Transverse colon (tissue), 4 donors: Measurements from ENCODE around the gene CERKL. TPM values are rescaled to one million over a fixed set of nuclear protein-coding genes. Genes with fewer than 3 reads are reported as not detected.

Experiments
- DNase-seq: peaks from one replicate; pipeline ENCODE4 v3.0.0-alpha.2; 2019
- H3K27ac ChIP-seq, 4 donors: fragments of 200-600 bp; sonication (generic); 2 replicates each; pipeline ENCODE4 v1.5.1; 2016 to 2018; ENCODE audit warnings: inconsistent platforms in 4 of 4
- H3K27me3 ChIP-seq: fragments of 200-600 bp; sonication (generic); 2 replicates; pipeline ENCODE4 v1.5.1; 2017; ENCODE audit warnings: inconsistent platforms
- H3K36me3 ChIP-seq, 4 donors: fragments of 200-600 bp; sonication (generic); 2 replicates each; pipeline ENCODE4 v1.5.1; 2017 to 2019; ENCODE audit warnings: inconsistent platforms in 4 of 4
- H3K4me1 ChIP-seq, 4 donors: fragments of 200-600 bp; sonication (generic); 2 replicates each; pipeline ENCODE4 v1.5.1; 2017 to 2020; ENCODE audit warnings: inconsistent platforms in 4 of 4
- H3K4me3 ChIP-seq, 4 donors: fragments of 200-600 bp; sonication (generic); 1 replicate in 1 of 4; 2 replicates in 3 of 4; pipeline versions ENCODE4 v1.5.1 to v1.6.1; 2017 to 2019; ENCODE audit warnings: inconsistent platforms in 4 of 4
- H3K9me3 ChIP-seq, 2 donors: fragments of 200-600 bp; sonication (generic); 2 replicates each; pipeline ENCODE4 v1.5.1; 2017 to 2019; ENCODE audit warnings: inconsistent platforms in 2 of 2
- CTCF ChIP-seq, 5 experiments: fragments of 200-600 bp in 3 of 5; fragments of 450-650 bp in 2 of 5; sonication (generic) in 3 of 5; IDR thresholded peaks; 1 replicate in 2 of 5; 2 replicates in 3 of 5; pipeline ENCODE4 v1.5.1; 2016 to 2017; ENCODE audit warnings: antibody characterized with exemption in 5 of 5, inconsistent platforms in 3 of 5, mild to moderate bottlenecking in 2 of 5, moderate library complexity in 1 of 5
- EP300 ChIP-seq: sonication (generic); formaldehyde crosslinking; IDR thresholded peaks from one replicate; pipeline ENCODE4 v1.6.1; 2017; ENCODE audit warnings: antibody characterized with exemption, low read depth
- POLR2A ChIP-seq: fragments of 450-650 bp; IDR thresholded peaks from one replicate; pipeline ENCODE4 v1.6.1; 2016; ENCODE audit warnings: antibody characterized with exemption, mild to moderate bottlenecking, moderate library complexity
- POLR2AphosphoS5 ChIP-seq, 3 donors: sonication (generic); formaldehyde crosslinking; IDR thresholded peaks; one replicate each; pipeline ENCODE4 v1.6.1; 2016; ENCODE audit warnings: antibody characterized with exemption in 3 of 3
- WGBS, 2 donors: methylation state at CpG; one replicate each; pipeline ENCODE4 v1.1.5; 2018; ENCODE audit warnings: low coverage in 1 of 2; 5-methylcytosine and 5-hydroxymethylcytosine counted together
- in situ Hi-C, 4 donors: fragments of 200-750 bp; cut with MboI; loops; one replicate each; pipeline versions ENCODE4 v1.15.0 to v1.15.1; 2017; ENCODE audit warnings: low sequenced_read_pairs in 3 of 4, low pct_ligation_motif_present in 1 of 4, low pct_unique_long_range_greater_than_20kb in 1 of 4
- intact Hi-C: fragments of 100-400 bp; cut with DNase I; formaldehyde crosslinking; loops from one replicate; pipeline ENCODE4 v1.15.1; 2023; ENCODE audit warnings: low total_unique reads
- total RNA-seq, 4 donors: library from RNA; depleted of rRNA; stranded (reverse); fragments of >200 nt; gene quantifications; one replicate each; pipeline ENCODE4 v1.1.0, GENCODE V29; 2016

CERKL gene
- total RNA-seq, 4 donors from 2014 or later: 0.32 TPM; not detected in 3

GRCh38 chr2:181515719-181516118, 141.2 kb downstream of the CERKL start:
- no peak for DNase-seq
- in situ Hi-C loops (no loop called here), intact Hi-C loops (no loop called here)
- no peaks in the 10 kb centered on the region for H3K36me3 ChIP-seq
- no peaks in the 10 kb centered on the region for H3K9me3 ChIP-seq
- no peaks in the 10 kb centered on the region for H3K4me1 ChIP-seq
- no peaks in the 10 kb centered on the region for H3K27me3 ChIP-seq
- TF ChIP-seq POLR2A: no peak
- TF ChIP-seq POLR2AphosphoS5 (IDR thresholded peaks at IDR 0.05): no peak
- no peak for TF ChIP-seq EP300
- no peak for TF ChIP-seq CTCF (IDR thresholded peaks at IDR 0.05)
- H3K4me3 ChIP-seq: no peak overlapping the region
- no peak overlapping the region for H3K27ac ChIP-seq
- WGBS, 2 donors: 33 to 48% methylated on average over 1 to 3 of the region's 3 CpGs

GRCh38 chr2:181500201-181500600, 156.7 kb downstream of the CERKL start:
- Histone ChIP-seq H3K27me3 (no peaks in the 10 kb centered on the region), H3K36me3 (no peaks in the 10 kb centered on the region), H3K27ac (no peak overlapping the region), H3K9me3 (no peaks in the 10 kb centered on the region), H3K4me3 (no peak overlapping the region), H3K4me1 (no peaks in the 10 kb centered on the region)
- no peak for DNase-seq
- TF ChIP-seq POLR2A: no peak
- no peak for TF ChIP-seq EP300
- no peak for TF ChIP-seq POLR2AphosphoS5 (IDR thresholded peaks at IDR 0.05)
- TF ChIP-seq CTCF (IDR thresholded peaks at IDR 0.05): no peak
- in situ Hi-C loops: no loop called here
- 60 to 92% methylated on average over 1 to 4 of the region's 4 CpGs for WGBS, 2 donors
- intact Hi-C loops: no loop called here

- Histone ChIP-seq H3K4me1 (no peaks in the 10 kb centered on the region), H3K36me3 (no peaks in the 10 kb centered on the region), H3K4me3 (no peak overlapping the region), H3K27ac (no peak overlapping the region), H3K9me3 (no peaks in the 10 kb centered on the region), H3K27me3 (no peaks in the 10 kb centered on the region)
- in situ Hi-C loops (loop anchor here in 1 of 4 donors (25.0 kb wide), 1 partner anchor 1387 kb away; no protein-coding TSS in a partner anchor), intact Hi-C loops (no loop called here)
- DNase-seq: no peak
- WGBS, 2 donors: 80 to 91% methylated on average over 4 of the region's 4 CpGs
- no peak for TF ChIP-seq EP300
- TF ChIP-seq POLR2AphosphoS5 (IDR thresholded peaks at IDR 0.05): no peak
- TF ChIP-seq CTCF (IDR thresholded peaks at IDR 0.05): no peak
- no peak for TF ChIP-seq POLR2A
These were observed 157.7 kb downstream of the CERKL start for GRCh38 chr2:181499231-181499630.

Other genes with a start within 250 kb of the CERKL start
- gene ITGA4, start 199.7 kb downstream of the CERKL start, total RNA-seq: 10 to 100 TPM in 1 of 4 donors, 1 to 10 TPM in 3; 1.1 to 30.8 (median 5.1) TPM
- gene NEUROD1, start 23.4 kb upstream of the CERKL start, total RNA-seq: 1 to 10 TPM in 1 of 4 donors, under 1 TPM in 1, not detected in 2; 0.48 to 1.8 TPM
- 100 to 1,000 TPM; 117 to 255 (median 212) TPM for gene ITPRID2, start 234.6 kb upstream of the CERKL start, total RNA-seq